Gastroesophageal sphincter (tissue), 4 donors: ENCODE results near the gene TXNL1. TPM values are rescaled to one million over a fixed set of nuclear protein-coding genes. Genes with fewer than 3 reads are reported as not detected.

Experiments
- ATAC-seq: fragments of 150-250 bp; one replicate; pipeline ENCODE4 v1.9.1; 2016; ENCODE audit warnings: mild to moderate bottlenecking, moderate library complexity
- H3K27ac ChIP-seq, 4 donors: fragments of 200-600 bp; sonication (generic) in 3 of 4; 1 replicate in 3 of 4; 2 replicates in 1 of 4; pipeline ENCODE4 v1.5.1; 2016 to 2019
- H3K27me3 ChIP-seq: fragments of 200-600 bp; sonication (generic); one replicate; pipeline ENCODE4 v1.5.1; 2019
- H3K36me3 ChIP-seq, 2 donors: fragments of 200-600 bp; sonication (generic); one replicate each; pipeline ENCODE4 v1.5.1; 2019; ENCODE audit warnings: control low read depth in 1 of 2
- H3K4me1 ChIP-seq, 3 donors: fragments of 200-600 bp; sonication (generic); 1 replicate in 2 of 3; 2 replicates in 1 of 3; pipeline ENCODE4 v1.5.1; 2016 to 2019; ENCODE audit warnings: control low read depth in 2 of 3
- H3K4me3 ChIP-seq, 2 donors: fragments of 200-600 bp; sonication (generic); one replicate each; pipeline ENCODE4 v1.5.1; 2019; ENCODE audit warnings: mild to moderate bottlenecking in 1 of 2, moderate library complexity in 1 of 2
- H3K9me3 ChIP-seq, 3 donors: fragments of 200-600 bp; sonication (generic); one replicate each; pipeline ENCODE4 v1.5.1; 2017 to 2019; ENCODE audit warnings: control low read depth in 2 of 3
- CTCF ChIP-seq, 4 experiments: fragments of 200-600 bp in 2 of 4; fragments of 450-650 bp in 2 of 4; sonication (generic) in 1 of 4; IDR thresholded peaks; one replicate each; pipeline ENCODE4 v1.5.1; 2017 to 2019; ENCODE audit warnings: antibody characterized with exemption in 4 of 4, mild to moderate bottlenecking in 2 of 4, moderate library complexity in 2 of 4
- EP300 ChIP-seq: sonication (generic); formaldehyde crosslinking; IDR thresholded peaks from one replicate; pipeline ENCODE4 v1.6.1; 2017; ENCODE audit warnings: antibody characterized with exemption, mild to moderate bottlenecking
- POLR2A ChIP-seq, 2 donors: fragments of 450-650 bp; IDR thresholded peaks; one replicate each; pipeline ENCODE4 v1.6.1; 2017; ENCODE audit warnings: antibody characterized with exemption in 2 of 2, mild to moderate bottlenecking in 2 of 2, moderate library complexity in 1 of 2
- POLR2AphosphoS5 ChIP-seq: sonication (generic); formaldehyde crosslinking; IDR thresholded peaks from one replicate; pipeline ENCODE4 v1.6.1; 2017; ENCODE audit warnings: antibody characterized with exemption
- WGBS, 2 donors: methylation state at CpG; one replicate each; pipeline ENCODE4 v1.1.5; 2018; ENCODE audit warnings: low coverage in 1 of 2; 5-methylcytosine and 5-hydroxymethylcytosine counted together
- total RNA-seq, 4 donors: library from RNA; depleted of rRNA; stranded (reverse); fragments of >200 nt; gene quantifications; one replicate each; pipeline ENCODE4 v1.1.0, GENCODE V29; 2016

Gene TXNL1
- total RNA-seq, 4 donors from 2014 or later: 43.6 to 53.0 (median 47.7) TPM

- ATAC-seq: no peak
- H3K9me3 ChIP-seq: no peaks in the 10 kb centered on the region
- WGBS, 2 donors: 0 to 9% methylated on average over 3 to 5 of the region's 5 CpGs
- H3K27ac ChIP-seq: peak overlapping the region; percentile 49 to 89 (median 89)
- H3K4me1 ChIP-seq: peaks cover 0 to 21% (median 5%) of the 10 kb centered on the region in 3 donors
- no peaks in the 10 kb centered on the region for H3K27me3 ChIP-seq
- TF ChIP-seq POLR2A (IDR thresholded peaks at IDR 0.05): no peak
- no peak for TF ChIP-seq CTCF (IDR thresholded peaks at IDR 0.05)
- TF ChIP-seq EP300: no peak
- no peak for TF ChIP-seq POLR2AphosphoS5
- H3K36me3 ChIP-seq: no peaks in the 10 kb centered on the region
- H3K4me3 ChIP-seq: peak overlapping the region; percentile 73 to 91
Observed at GRCh38 chr18:56651771-56652092, 13.3 kb upstream of the TXNL1 start.

GRCh38 chr18:56650944-56651770, 12.8 kb upstream of the TXNL1 start, which contains the start of gene WDR7:
Gene WDR7, plus strand, starts transcription at chr18:56651359. Its CDS starts 21,157 bp downstream, at chr18:56672516.
- H3K4me3 ChIP-seq: peak within 1 kb of the TSS; percentile 73 to 91
- WGBS, 2 donors: 0% methylated on average over 12 to 14 of the region's 47 CpGs
- TF ChIP-seq EP300 (no peak), POLR2AphosphoS5 (peak; percentile 54), POLR2A (IDR thresholded peaks at IDR 0.05) (peak in 1 of 2 donors; percentile 40), CTCF (IDR thresholded peaks at IDR 0.05) (peak in 1 of 4 experiments; percentile 12)
- H3K27ac ChIP-seq: peak within 1 kb of the TSS; percentile 49 to 89 (median 89)
- H3K9me3 ChIP-seq: no peaks in the 10 kb centered on the region
- ATAC-seq: peak; percentile 99
- H3K36me3 ChIP-seq: no peaks in the 10 kb centered on the region
- peaks cover 0 to 21% (median 5%) of the 10 kb centered on the region in 3 donors for H3K4me1 ChIP-seq
- H3K27me3 ChIP-seq: no peaks in the 10 kb centered on the region

- Histone ChIP-seq H3K9me3 (no peaks in the 10 kb centered on the region), H3K36me3 (no peaks in the 10 kb centered on the region), H3K4me1 (peaks cover 0 to 21% (median 5%) of the 10 kb centered on the region in 3 donors), H3K4me3 (no peak overlapping the region), H3K27ac (peak overlapping the region in 2 of 4 donors; percentile 89), H3K27me3 (no peaks in the 10 kb centered on the region)
- WGBS, 2 donors: 100% methylated on average over 1 of the region's 1 CpG
- no peak for ATAC-seq
- TF ChIP-seq CTCF (IDR thresholded peaks at IDR 0.05) (no peak), POLR2AphosphoS5 (no peak), POLR2A (IDR thresholded peaks at IDR 0.05) (no peak), EP300 (no peak)
Observed at GRCh38 chr18:56649996-56650395, 11.6 kb upstream of the TXNL1 start.

GRCh38 chr18:56647951-56648893, 9.8 kb upstream of the TXNL1 start:
- H3K9me3 ChIP-seq: no peaks in the 10 kb centered on the region
- WGBS, 2 donors: 71 to 77% methylated on average over 1 to 2 of the region's 3 CpGs
- no peaks in the 10 kb centered on the region for H3K27me3 ChIP-seq
- H3K27ac ChIP-seq: no peak overlapping the region
- no peaks in the 10 kb centered on the region for H3K36me3 ChIP-seq
- ATAC-seq: no peak
- H3K4me3 ChIP-seq: no peak overlapping the region
- peaks cover 0 to 21% (median 5%) of the 10 kb centered on the region in 3 donors for H3K4me1 ChIP-seq
- TF ChIP-seq CTCF (IDR thresholded peaks at IDR 0.05) (no peak), POLR2AphosphoS5 (no peak), POLR2A (IDR thresholded peaks at IDR 0.05) (no peak), EP300 (no peak)
